Loucy (cell line): ENCODE data around the gene ZNF593.

ENCODE experiments used
- H2AFZ ChIP-seq: fragments of 200-600 bp; sonication (generic); 2 replicates; pipeline ENCODE4 v1.6.0; 2016; ENCODE audit warnings: antibody characterized with exemption, mild to moderate bottlenecking, low read length, moderate library complexity
- H3F3A ChIP-seq: fragments of 200-600 bp; 2 replicates; pipeline ENCODE4 v1.6.0; 2016; ENCODE audit warnings: antibody characterized with exemption, low read depth, mild to moderate bottlenecking
- H3K27me3 ChIP-seq: fragments of 200-600 bp; sonication (generic); 2 replicates; pipeline ENCODE4 v1.6.1; 2014; ENCODE audit warnings: low read length, mild to moderate bottlenecking; ENCODE audit not compliant: insufficient read depth, poor library complexity, severe bottlenecking
- H3K36me3 ChIP-seq: fragments of 200-600 bp; sonication (generic); 2 replicates; pipeline ENCODE4 v1.6.1; 2016; ENCODE audit warnings: low read length; ENCODE audit not compliant: insufficient read depth
- H3K4me1 ChIP-seq: fragments of 200-600 bp; sonication (generic); 2 replicates; pipeline ENCODE4 v1.5.1; 2014; ENCODE audit warnings: low read length, mild to moderate bottlenecking; ENCODE audit not compliant: insufficient read depth, poor library complexity, severe bottlenecking
- H3K4me2 ChIP-seq: fragments of 200-600 bp; sonication (generic); 2 replicates; pipeline ENCODE4 v1.6.0; 2014; ENCODE audit warnings: antibody characterized with exemption, low read length, low read depth, mild to moderate bottlenecking; ENCODE audit not compliant: poor library complexity, severe bottlenecking
- H3K4me3 ChIP-seq: fragments of 200-600 bp; sonication (generic); 2 replicates; pipeline ENCODE4 v1.5.1; 2014; ENCODE audit warnings: low read length, mild to moderate bottlenecking, mixed read lengths; ENCODE audit not compliant: poor library complexity, severe bottlenecking
- H3K79me2 ChIP-seq: fragments of 200-600 bp; sonication (generic); 2 replicates; pipeline ENCODE4 v1.6.1; 2014; ENCODE audit warnings: low read length; ENCODE audit not compliant: insufficient read depth
- H3K9ac ChIP-seq: fragments of 200-600 bp; sonication (generic); 2 replicates; pipeline ENCODE4 v1.6.0; 2014; ENCODE audit warnings: mild to moderate bottlenecking, low read depth, low read length, moderate library complexity; ENCODE audit not compliant: poor library complexity, severe bottlenecking
- H3K9me2 ChIP-seq: fragments of 200-600 bp; sonication (generic); replicated peaks from 2 replicates; pipeline ENCODE4 v1.6.1; 2016; ENCODE audit warnings: low read depth, low read length, mixed read lengths
- H3K9me3 ChIP-seq: fragments of 200-600 bp; sonication (generic); 2 replicates; pipeline ENCODE4 v1.6.1; 2014; ENCODE audit warnings: mild to moderate bottlenecking, antibody characterized with exemption, low read length, low read depth; ENCODE audit not compliant: insufficient read depth
- H4K20me1 ChIP-seq: fragments of 200-600 bp; sonication (generic); 2 replicates; pipeline ENCODE4 v1.6.0; 2014; ENCODE audit warnings: antibody characterized with exemption, low read length, mild to moderate bottlenecking; ENCODE audit not compliant: insufficient read depth, poor library complexity, severe bottlenecking
- EZH2phosphoT487 ChIP-seq: fragments of 200-600 bp; IDR thresholded peaks from 2 replicates; pipeline ENCODE4 v1.6.1; 2018; ENCODE audit warnings: antibody characterized with exemption, mild to moderate bottlenecking, moderate library complexity, borderline replicate concordance
- TF ChIP-seq, protein P1 (sequence below): fragments of 200-600 bp; sonication (generic); conservative IDR thresholded peaks from 2 replicates; pipeline ENCODE4 v1.5.1; 2014; ENCODE audit warnings: mild to moderate bottlenecking, antibody characterized with exemption, low read length

The ZNF593 gene

DNA sequence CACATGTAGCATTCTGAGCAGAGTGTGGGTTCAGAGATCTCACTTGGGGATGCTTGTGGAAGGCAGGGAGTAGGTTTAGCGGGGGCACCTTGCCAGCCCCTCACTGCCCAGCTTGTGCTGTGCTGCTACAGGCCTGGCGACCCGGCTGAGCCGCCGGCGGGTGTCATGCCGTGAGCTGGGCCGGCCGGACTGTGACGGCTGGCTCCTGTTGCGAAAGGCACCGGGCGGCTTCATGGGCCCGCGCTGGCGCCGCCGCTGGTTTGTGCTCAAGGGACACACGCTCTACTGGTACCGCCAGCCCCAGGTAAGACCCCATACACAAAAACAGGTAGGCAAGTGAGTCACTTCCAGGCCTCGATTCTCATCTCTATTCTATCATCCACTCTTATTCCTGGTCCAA is 15.2 kb downstream of the ZNF593 start:
- H3F3A ChIP-seq: no peaks in the 10 kb centered on the region
- no peak overlapping the region for H3K9ac ChIP-seq
- H3K9me2 ChIP-seq: no peaks in the 10 kb centered on the region
- no peak overlapping the region for H3K4me2 ChIP-seq
- H4K20me1 ChIP-seq: no peaks in the 10 kb centered on the region
- H2AFZ ChIP-seq: no peak overlapping the region
- no peaks in the 10 kb centered on the region for H3K36me3 ChIP-seq
- no peaks in the 10 kb centered on the region for H3K79me2 ChIP-seq
- no peaks in the 10 kb centered on the region for H3K4me1 ChIP-seq
- no peak overlapping the region for H3K4me3 ChIP-seq
- no peaks in the 10 kb centered on the region for H3K9me3 ChIP-seq
- no peaks in the 10 kb centered on the region for H3K27me3 ChIP-seq
- no peak for TF ChIP-seq EZH2phosphoT487
- TF ChIP-seq, protein P1, sequence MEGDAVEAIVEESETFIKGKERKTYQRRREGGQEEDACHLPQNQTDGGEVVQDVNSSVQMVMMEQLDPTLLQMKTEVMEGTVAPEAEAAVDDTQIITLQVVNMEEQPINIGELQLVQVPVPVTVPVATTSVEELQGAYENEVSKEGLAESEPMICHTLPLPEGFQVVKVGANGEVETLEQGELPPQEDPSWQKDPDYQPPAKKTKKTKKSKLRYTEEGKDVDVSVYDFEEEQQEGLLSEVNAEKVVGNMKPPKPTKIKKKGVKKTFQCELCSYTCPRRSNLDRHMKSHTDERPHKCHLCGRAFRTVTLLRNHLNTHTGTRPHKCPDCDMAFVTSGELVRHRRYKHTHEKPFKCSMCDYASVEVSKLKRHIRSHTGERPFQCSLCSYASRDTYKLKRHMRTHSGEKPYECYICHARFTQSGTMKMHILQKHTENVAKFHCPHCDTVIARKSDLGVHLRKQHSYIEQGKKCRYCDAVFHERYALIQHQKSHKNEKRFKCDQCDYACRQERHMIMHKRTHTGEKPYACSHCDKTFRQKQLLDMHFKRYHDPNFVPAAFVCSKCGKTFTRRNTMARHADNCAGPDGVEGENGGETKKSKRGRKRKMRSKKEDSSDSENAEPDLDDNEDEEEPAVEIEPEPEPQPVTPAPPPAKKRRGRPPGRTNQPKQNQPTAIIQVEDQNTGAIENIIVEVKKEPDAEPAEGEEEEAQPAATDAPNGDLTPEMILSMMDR: no peak

DNA sequence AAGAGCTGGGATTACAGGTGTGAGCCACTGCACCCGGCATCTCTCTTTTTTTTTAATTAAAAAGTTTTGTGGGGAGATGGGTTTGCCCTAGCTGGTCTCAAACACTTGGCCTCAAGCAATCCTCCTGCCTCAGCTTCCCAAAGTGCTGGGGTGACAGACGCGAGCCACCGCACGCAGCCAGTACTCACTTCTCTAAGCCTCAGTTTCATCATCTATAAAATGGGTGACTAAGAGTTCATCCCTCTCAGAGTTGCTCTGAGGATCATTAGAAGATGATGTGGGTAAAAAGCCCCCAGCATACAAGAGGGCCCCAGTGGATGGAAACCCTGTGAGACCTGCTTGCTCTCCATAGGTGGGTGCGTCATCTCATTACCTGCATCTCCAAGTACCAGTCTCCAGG is 18.2 kb downstream of the ZNF593 start:
- TF ChIP-seq EZH2phosphoT487: no peak
- TF ChIP-seq, protein P1: no peak
- no peaks in the 10 kb centered on the region for H3K9me3 ChIP-seq
- no peaks in the 10 kb centered on the region for H3K79me2 ChIP-seq
- H2AFZ ChIP-seq: no peak overlapping the region
- no peak overlapping the region for H3K4me3 ChIP-seq
- H3K27me3 ChIP-seq: no peaks in the 10 kb centered on the region
- no peak overlapping the region for H3K4me2 ChIP-seq
- H3K4me1 ChIP-seq: peaks cover 12% of the 10 kb centered on the region
- H3K9me2 ChIP-seq: no peaks in the 10 kb centered on the region
- no peaks in the 10 kb centered on the region for H3F3A ChIP-seq
- H3K36me3 ChIP-seq: no peaks in the 10 kb centered on the region
- no peak overlapping the region for H3K9ac ChIP-seq
- no peaks in the 10 kb centered on the region for H4K20me1 ChIP-seq

DNA sequence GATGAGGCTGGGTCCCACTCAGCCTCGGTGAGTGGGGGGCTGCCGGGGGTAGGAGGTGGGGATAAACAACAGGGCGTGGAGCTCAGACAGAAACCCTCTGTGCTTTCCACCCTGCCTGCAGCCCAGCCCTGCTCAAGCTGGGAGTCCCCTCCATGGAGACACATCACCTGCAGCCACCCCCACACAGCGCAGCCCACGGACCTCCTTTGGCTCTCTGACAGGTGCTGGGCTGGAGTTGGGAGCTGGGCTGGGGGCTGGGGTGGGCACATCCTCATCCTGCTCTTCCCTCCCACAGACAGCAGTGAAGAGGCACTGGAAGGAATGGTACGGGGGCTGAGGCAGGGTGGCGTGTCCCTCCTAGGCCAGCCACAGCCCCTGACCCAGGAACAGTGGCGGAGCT is 18.8 kb downstream of the ZNF593 start:
- Histone ChIP-seq H3K9ac (no peak overlapping the region), H3K4me2 (no peak overlapping the region), H3K27me3 (no peaks in the 10 kb centered on the region)

More for the DNA sequence above, 18.8 kb downstream of the ZNF593 start:
- Histone ChIP-seq H4K20me1 (no peaks in the 10 kb centered on the region), H3K79me2 (no peaks in the 10 kb centered on the region), H3K9me3 (no peaks in the 10 kb centered on the region), H3K4me3 (no peak overlapping the region), H3F3A (no peaks in the 10 kb centered on the region), H3K9me2 (no peaks in the 10 kb centered on the region), H2AFZ (no peak overlapping the region), H3K4me1 (peaks cover 12% of the 10 kb centered on the region), H3K36me3 (no peaks in the 10 kb centered on the region)
- TF ChIP-seq, protein P1: no peak
- no peak for TF ChIP-seq EZH2phosphoT487
